Motor neuron (in vitro differentiated cells): ENCODE measurements around the gene COL1A1. TPM values are rescaled to one million over a fixed set of nuclear protein-coding genes. Genes with fewer than 3 reads are reported as not detected.

ENCODE experiments used
- ATAC-seq, 8 experiments: fragments of 200-7000 bp; cut with Tn5 transposase; replicated peaks in 6 of 8; 2 replicates each; pipeline ENCODE4 v1.8.0; 2021; ENCODE audit warnings: mild to moderate bottlenecking in 8 of 8, moderate library complexity in 8 of 8
- H3K27ac ChIP-seq, 2 donors: fragments of 250-450 bp; sonication (Bioruptor Pico); 2 replicates each; pipeline ENCODE4 v1.9.0; 2021; ENCODE audit warnings: antibody characterized with exemption in 2 of 2, mild to moderate bottlenecking in 2 of 2, moderate library complexity in 1 of 2
- H3K4me1 ChIP-seq, 2 donors: fragments of 250-450 bp; sonication (Bioruptor Pico); replicated peaks in 1 of 2; 2 replicates each; pipeline ENCODE4 v1.6.1; 2021; ENCODE audit warnings: antibody characterized with exemption in 2 of 2, mild to moderate bottlenecking in 2 of 2, moderate library complexity in 1 of 2
- H3K4me3 ChIP-seq, 5 donors: fragments of 250-450 bp; sonication (Bioruptor Pico); 2 replicates each; pipeline ENCODE4 v1.9.0; 2021; ENCODE audit warnings: antibody characterized with exemption in 5 of 5, mild to moderate bottlenecking in 5 of 5, moderate library complexity in 4 of 5
- WGBS, 10 experiments: fragments of 450-650 bp; shearing (Covaris generic); methylation state at CpG; one replicate each; pipeline ENCODE4 v1.0.0; 2022; 5-methylcytosine and 5-hydroxymethylcytosine counted together
- in situ Hi-C, 9 experiments: fragments of 400-800 bp; cut with MboI; loops; one replicate each; pipeline ENCODE4 v1.15.0; 2021; ENCODE audit warnings: low sequenced_read_pairs in 9 of 9, low pct_unique_long_range_greater_than_20kb in 2 of 9; ENCODE audit not compliant: unreplicated experiment in 9 of 9
- total RNA-seq, 8 experiments: library from RNA; unstranded; fragments of 300-600 nt; gene quantifications; 2 replicates each; pipeline versions ENCODE4 v1.2.3 to v1.2.4, GENCODE V29; 2022

Gene COL1A1
- total RNA-seq, 8 experiments from 2014 or later: 0.54 to 614 (median 7.1) TPM

GRCh38 chr17:50194934-50195865 is 6.2 kb downstream of the COL1A1 start:
- in situ Hi-C loops: loop anchor here in 4 of 9 experiments (25.0 kb wide), 1 partner anchor 92 kb away; no protein-coding TSS in a partner anchor
- Histone ChIP-seq H3K27ac (no peak overlapping the region), H3K4me1 (peaks cover 3 to 4% of the 10 kb centered on the region in 2 donors), H3K4me3 (no peak overlapping the region)
- ATAC-seq: no peak
- WGBS, 10 experiments: 17 to 82% (median 21%) methylated on average over 1 to 5 of the region's 17 CpGs; no CpG with 5 or more reads in 4 of the 10 experiments

- H3K4me1 ChIP-seq: peaks cover 3 to 4% of the 10 kb centered on the region in 2 donors
- in situ Hi-C loops: loop anchor here in 4 of 9 experiments (25.0 kb wide), 1 partner anchor 93 kb away; no protein-coding TSS in a partner anchor
- 13 to 27% methylated on average over 3 of the region's 25 CpGs; no CpG with 5 or more reads in 8 of the 10 experiments for WGBS, 10 experiments
- no peak overlapping the region for H3K4me3 ChIP-seq
- H3K27ac ChIP-seq: no peak overlapping the region
- ATAC-seq: no peak
These were observed 7.1 kb downstream of the COL1A1 start for GRCh38 chr17:50194140-50194933.

GRCh38 chr17:50192618-50193291 is 8.7 kb downstream of the COL1A1 start:
- Histone ChIP-seq H3K4me1 (peaks cover 3 to 4% of the 10 kb centered on the region in 2 donors), H3K4me3 (no peak overlapping the region), H3K27ac (no peak overlapping the region)
- no peak for ATAC-seq
- in situ Hi-C loops: loop anchor here in 4 of 9 experiments (25.0 kb wide), 1 partner anchor 95 kb away; no protein-coding TSS in a partner anchor
- 25 to 83% (median 60%) methylated on average over 1 to 11 of the region's 16 CpGs; no CpG with 5 or more reads in 3 of the 10 experiments for WGBS, 10 experiments

GRCh38 chr17:50192144-50192617 is 9.2 kb downstream of the COL1A1 start:
- ATAC-seq: no peak
- H3K27ac ChIP-seq: no peak overlapping the region
- peaks cover 3 to 4% of the 10 kb centered on the region in 2 donors for H3K4me1 ChIP-seq
- H3K4me3 ChIP-seq: no peak overlapping the region
- in situ Hi-C loops: loop anchor here in 4 of 9 experiments (25.0 kb wide), 1 partner anchor 95 kb away; no protein-coding TSS in a partner anchor
- WGBS, 10 experiments: 60 to 100% (median 80%) methylated on average over 1 to 3 of the region's 4 CpGs; no CpG with 5 or more reads in 7 of the 10 experiments

GRCh38 chr17:50191359-50192143 is 9.9 kb downstream of the COL1A1 start:
- peak in 1 of 8 experiments; percentile 9 for ATAC-seq
- in situ Hi-C loops: loop anchor here in 4 of 9 experiments (25.0 kb wide), 1 partner anchor 96 kb away; no protein-coding TSS in a partner anchor
- 20 to 100% (median 70%) methylated on average over 1 to 10 of the region's 21 CpGs; no CpG with 5 or more reads in 3 of the 10 experiments for WGBS, 10 experiments
- Histone ChIP-seq H3K4me3 (no peak overlapping the region), H3K4me1 (peaks cover 3 to 4% of the 10 kb centered on the region in 2 donors), H3K27ac (no peak overlapping the region)

GRCh38 chr17:50190603-50191358 is 10.7 kb downstream of the COL1A1 start:
- Histone ChIP-seq H3K4me1 (peaks cover 3 to 4% of the 10 kb centered on the region in 2 donors), H3K4me3 (no peak overlapping the region), H3K27ac (no peak overlapping the region)
- 83 to 100% methylated on average over 2 to 6 of the region's 8 CpGs; no CpG with 5 or more reads in 8 of the 10 experiments for WGBS, 10 experiments
- peak in 1 of 8 experiments; percentile 39 for ATAC-seq
- in situ Hi-C loops: loop anchor here in 4 of 9 experiments (25.0 kb wide), 1 partner anchor 97 kb away; no protein-coding TSS in a partner anchor

- in situ Hi-C loops: loop anchor here in 4 of 9 experiments (25.0 kb wide), 1 partner anchor 97 kb away; no protein-coding TSS in a partner anchor
- Histone ChIP-seq H3K4me3 (no peak overlapping the region), H3K27ac (no peak overlapping the region), H3K4me1 (peaks cover 3 to 4% of the 10 kb centered on the region in 2 donors)
- ATAC-seq: no peak
- 60 to 100% methylated on average over 1 of the region's 8 CpGs; no CpG with 5 or more reads in 8 of the 10 experiments for WGBS, 10 experiments
These were observed 11.2 kb downstream of the COL1A1 start for GRCh38 chr17:50190293-50190602.

- Histone ChIP-seq H3K4me3 (no peak overlapping the region), H3K27ac (no peak overlapping the region), H3K4me1 (peaks cover 7% of the 10 kb centered on the region in 2 donors)
- in situ Hi-C loops: loop anchor here in 4 of 9 experiments (25.0 kb wide), 1 partner anchor 98 kb away; no protein-coding TSS in a partner anchor
- WGBS, 10 experiments: 25 to 100% (median 100%) methylated on average over 1 to 2 of the region's 20 CpGs; no CpG with 5 or more reads in 7 of the 10 experiments
- no peak for ATAC-seq
These were observed 11.7 kb downstream of the COL1A1 start for GRCh38 chr17:50189550-50190292.

- in situ Hi-C loops: loop anchor here in 4 of 9 experiments (25.0 kb wide), 1 partner anchor 98 kb away; no protein-coding TSS in a partner anchor
- no peak overlapping the region for H3K4me3 ChIP-seq
- H3K27ac ChIP-seq: no peak overlapping the region
- WGBS, 10 experiments: 57 to 100% (median 63%) methylated on average over 1 to 5 of the region's 11 CpGs; no CpG with 5 or more reads in 5 of the 10 experiments
- ATAC-seq: no peak
- peaks cover 14% of the 10 kb centered on the region in 2 donors for H3K4me1 ChIP-seq
These were observed 12.4 kb downstream of the COL1A1 start for GRCh38 chr17:50188921-50189549.

- in situ Hi-C loops: loop anchor here in 4 of 9 experiments (25.0 kb wide), 1 partner anchor 99 kb away; no protein-coding TSS in a partner anchor
- no peak overlapping the region for H3K27ac ChIP-seq
- H3K4me1 ChIP-seq: peaks cover 17 to 19% of the 10 kb centered on the region in 2 donors
- WGBS, 10 experiments: 24% methylated on average over 9 of the region's 13 CpGs; no CpG with 5 or more reads in 9 of the 10 experiments
- no peak overlapping the region for H3K4me3 ChIP-seq
- ATAC-seq: no peak
These were observed 12.9 kb downstream of the COL1A1 start for GRCh38 chr17:50188531-50188920.
